Bronchial epithelial cell (primary cell): ENCODE data around the gene CLSTN1. TPM values are rescaled to one million over a fixed set of nuclear protein-coding genes. Genes with fewer than 3 reads are reported as not detected.

Experiments used
- DNase-seq: peaks from one replicate; pipeline ENCODE4 v3.0.0-alpha.2; 2010; ENCODE audit warnings: low read depth
- FAIRE-seq: peaks from 2 replicates; lab custom pipeline; 2011; peaks lifted over from hg19 to GRCh38; lab: Jason Lieb, UNC
- H3K27me3 ChIP-seq: 2 replicates; pipeline ENCODE4 v1.5.1; 2011; ENCODE audit warnings: low read length; ENCODE audit not compliant: control insufficient read depth, insufficient read depth
- H3K36me3 ChIP-seq: 2 replicates; pipeline ENCODE4 v1.5.1; 2011; ENCODE audit warnings: low read length; ENCODE audit not compliant: control insufficient read depth, insufficient read depth
- H3K4me3 ChIP-seq: 2 replicates; pipeline ENCODE4 v1.5.1; 2011; ENCODE audit warnings: mild to moderate bottlenecking, low read depth, low read length, control low read depth
- total RNA-seq: library from RNA; depleted of rRNA; stranded (reverse); fragments of >200 nt; gene quantifications from 2 replicates; pipeline ENCODE4 v1.2.1, GENCODE V29; 2014
- TF ChIP-seq, protein P1 (sequence below): IDR thresholded peaks from 2 replicates; pipeline ENCODE4 v1.5.1; 2011; ENCODE audit warnings: mild to moderate bottlenecking, moderate library complexity, low read length, control low read depth, inconsistent platforms; ENCODE audit not compliant: insufficient read depth, severe bottlenecking

CLSTN1 gene
- total RNA-seq, 1 donor from 2014 or later: 142 TPM

DNA sequence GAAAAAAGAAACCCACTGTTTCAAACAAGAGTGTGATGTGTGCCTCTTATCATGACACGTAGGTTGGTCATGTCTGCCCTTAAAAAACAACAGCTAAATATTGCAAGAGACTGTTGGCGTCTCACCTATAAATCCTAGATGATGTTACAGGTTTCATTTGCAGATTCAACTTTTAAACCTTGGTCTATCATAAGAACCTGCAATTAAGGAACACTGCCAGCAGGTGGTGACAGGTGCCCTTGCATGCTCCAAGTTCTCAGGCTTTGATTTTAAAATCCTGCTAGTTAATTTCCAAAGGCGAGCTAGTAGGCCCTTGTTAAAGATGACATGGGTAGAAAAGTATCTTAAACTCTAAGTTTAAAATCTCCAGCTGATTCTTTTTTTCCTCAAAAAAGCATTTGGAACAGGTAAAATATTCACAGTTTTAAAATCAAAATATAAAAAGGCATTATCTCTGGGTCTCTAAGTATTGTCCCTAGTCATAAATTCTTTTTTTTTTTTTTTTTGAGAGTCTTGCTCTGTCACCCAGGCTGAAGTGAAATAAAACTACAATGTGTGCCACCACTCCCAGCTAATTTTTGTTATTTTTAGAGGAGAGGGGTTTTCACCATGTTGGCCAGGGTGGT, 39.1 kb downstream of the CLSTN1 start:
- no peaks in the 10 kb centered on the region for H3K36me3 ChIP-seq
- no peak overlapping the region for H3K4me3 ChIP-seq
- FAIRE-seq (no peak), DNase-seq (peak; percentile 69)
- H3K27me3 ChIP-seq: no peaks in the 10 kb centered on the region
- TF ChIP-seq, protein P1, sequence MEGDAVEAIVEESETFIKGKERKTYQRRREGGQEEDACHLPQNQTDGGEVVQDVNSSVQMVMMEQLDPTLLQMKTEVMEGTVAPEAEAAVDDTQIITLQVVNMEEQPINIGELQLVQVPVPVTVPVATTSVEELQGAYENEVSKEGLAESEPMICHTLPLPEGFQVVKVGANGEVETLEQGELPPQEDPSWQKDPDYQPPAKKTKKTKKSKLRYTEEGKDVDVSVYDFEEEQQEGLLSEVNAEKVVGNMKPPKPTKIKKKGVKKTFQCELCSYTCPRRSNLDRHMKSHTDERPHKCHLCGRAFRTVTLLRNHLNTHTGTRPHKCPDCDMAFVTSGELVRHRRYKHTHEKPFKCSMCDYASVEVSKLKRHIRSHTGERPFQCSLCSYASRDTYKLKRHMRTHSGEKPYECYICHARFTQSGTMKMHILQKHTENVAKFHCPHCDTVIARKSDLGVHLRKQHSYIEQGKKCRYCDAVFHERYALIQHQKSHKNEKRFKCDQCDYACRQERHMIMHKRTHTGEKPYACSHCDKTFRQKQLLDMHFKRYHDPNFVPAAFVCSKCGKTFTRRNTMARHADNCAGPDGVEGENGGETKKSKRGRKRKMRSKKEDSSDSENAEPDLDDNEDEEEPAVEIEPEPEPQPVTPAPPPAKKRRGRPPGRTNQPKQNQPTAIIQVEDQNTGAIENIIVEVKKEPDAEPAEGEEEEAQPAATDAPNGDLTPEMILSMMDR: peak; percentile 69

GRCh38 chr1:9782897-9783296, 40.9 kb downstream of the CLSTN1 start:
- DNase-seq (no peak), FAIRE-seq (no peak)
- Histone ChIP-seq H3K4me3 (no peak overlapping the region), H3K36me3 (no peaks in the 10 kb centered on the region), H3K27me3 (no peaks in the 10 kb centered on the region)
- TF ChIP-seq, protein P1: no peak

DNA sequence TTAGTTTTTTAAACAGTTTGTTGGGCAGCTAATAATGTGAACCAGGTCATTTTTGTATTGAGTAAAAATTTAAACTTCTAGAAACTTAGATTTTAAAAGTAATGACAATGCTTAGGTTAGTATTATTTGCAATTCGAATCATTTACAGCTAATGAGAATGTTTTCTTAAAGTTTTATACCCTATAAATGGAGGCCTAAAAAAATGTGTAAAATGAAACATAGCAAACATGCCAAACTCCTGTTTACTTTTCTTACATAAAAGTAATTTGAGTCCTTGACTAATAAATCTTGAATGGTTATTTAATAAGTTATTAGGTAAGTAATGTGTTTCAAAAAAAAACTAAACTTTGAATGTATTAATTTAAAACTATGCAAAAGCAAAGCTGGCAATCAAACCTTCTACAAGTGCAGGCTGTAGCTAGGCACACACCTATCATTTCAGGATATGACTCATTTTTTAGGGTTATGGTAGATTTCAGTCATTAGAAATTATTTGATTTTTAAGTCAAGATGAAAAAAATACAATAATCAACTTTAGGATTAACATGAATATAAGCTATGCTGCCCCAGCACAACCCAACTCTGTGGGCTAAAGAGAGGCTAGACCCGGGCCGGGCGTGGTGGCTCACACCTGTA, 41.5 kb downstream of the CLSTN1 start:
- DNase-seq (peak; percentile 53), FAIRE-seq (no peak)
- TF ChIP-seq, protein P1: no peak
- Histone ChIP-seq H3K27me3 (no peaks in the 10 kb centered on the region), H3K4me3 (no peak overlapping the region), H3K36me3 (no peaks in the 10 kb centered on the region)

- peak; percentile 57 for DNase-seq
- H3K36me3 ChIP-seq: no peaks in the 10 kb centered on the region
These were observed 43.1 kb downstream of the CLSTN1 start for GRCh38 chr1:9780554-9781110.

DNA sequence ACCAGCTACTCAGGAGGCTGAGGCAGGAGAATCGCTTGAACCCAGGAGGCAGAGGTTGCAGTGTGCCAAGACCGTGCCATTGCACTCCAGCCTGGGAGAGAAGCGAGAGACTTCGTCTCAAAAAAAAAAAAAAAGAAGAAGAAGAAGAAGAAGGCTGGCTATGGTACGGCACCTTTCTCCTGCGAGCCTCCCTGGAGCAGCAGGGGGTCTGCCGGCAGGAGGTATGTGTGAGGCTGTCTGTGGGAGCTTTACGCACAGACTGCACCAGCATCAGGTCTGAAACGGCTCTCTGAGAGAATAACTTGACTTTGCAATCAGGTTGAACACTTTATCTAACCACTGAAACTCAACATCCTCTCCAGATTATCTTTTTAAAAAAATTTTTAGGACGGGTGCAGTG, 44.9 kb downstream of the CLSTN1 start:
- DNase-seq (no peak), FAIRE-seq (no peak)
- TF ChIP-seq, protein P1: no peak
- Histone ChIP-seq H3K27me3 (no peaks in the 10 kb centered on the region), H3K36me3 (peaks cover 2% of the 10 kb centered on the region), H3K4me3 (no peak overlapping the region)

More at GRCh38 chr1:9780554-9781110, 43.1 kb downstream of the CLSTN1 start:
- TF ChIP-seq, protein P1: no peak
- H3K4me3 ChIP-seq: no peak overlapping the region
- no peak for FAIRE-seq
- H3K27me3 ChIP-seq: no peaks in the 10 kb centered on the region
